WTC11 (cell line): ENCODE results near the gene ALS2.

ENCODE experiments used
- ARID4B ChIP-seq: sonication (generic); formaldehyde crosslinking; IDR thresholded peaks from 2 replicates; pipeline ENCODE4 v1.8.0; 2023; ENCODE audit warnings: missing genetic modification reagents, mild to moderate bottlenecking, borderline replicate concordance
- ATF3 ChIP-seq: sonication (generic); formaldehyde crosslinking; conservative IDR thresholded peaks from 2 replicates; pipeline ENCODE4 v1.8.1; 2022; ENCODE audit warnings: mild to moderate bottlenecking, missing genetic modification reagents
- CDX4 ChIP-seq: fragments of 250-450 bp; sonication (Bioruptor Pico); IDR thresholded peaks from 2 replicates; pipeline ENCODE4 v1.9.0; 2021; ENCODE audit warnings: moderate library complexity, mild to moderate bottlenecking, inconsistent platforms, borderline replicate concordance
- CREM ChIP-seq: sonication (generic); formaldehyde crosslinking; IDR thresholded peaks from 2 replicates; pipeline ENCODE4 v1.8.1; 2022; ENCODE audit warnings: mild to moderate bottlenecking, missing genetic modification reagents, moderate library complexity
- CTCF ChIP-seq: fragments of 200-600 bp; IDR thresholded peaks from 2 replicates; pipeline ENCODE4 v1.8.0; 2022; ENCODE audit warnings: antibody characterized with exemption
- GRHL2 ChIP-seq: fragments of 250-450 bp; sonication (Bioruptor Pico); IDR thresholded peaks from 2 replicates; pipeline ENCODE4 v1.8.0; 2022; ENCODE audit warnings: mild to moderate bottlenecking, moderate library complexity; ENCODE audit not compliant: insufficient replicate concordance, severe bottlenecking
- PRDM15 ChIP-seq: sonication (generic); formaldehyde crosslinking; IDR thresholded peaks from 2 replicates; pipeline ENCODE4 v1.8.0; 2022; ENCODE audit warnings: missing genetic modification reagents
- PREB ChIP-seq: sonication (generic); formaldehyde crosslinking; IDR thresholded peaks from 2 replicates; pipeline ENCODE4 v1.8.1; 2022; ENCODE audit warnings: mild to moderate bottlenecking, missing genetic modification reagents, moderate library complexity, borderline replicate concordance
- PRRX2 ChIP-seq: fragments of 250-450 bp; sonication (Bioruptor Pico); IDR thresholded peaks from 2 replicates; pipeline ENCODE4 v1.8.0; 2021; ENCODE audit warnings: mild to moderate bottlenecking
- ZBTB21 ChIP-seq: sonication (generic); formaldehyde crosslinking; IDR thresholded peaks from 2 replicates; pipeline ENCODE4 v1.8.1; 2023; ENCODE audit warnings: mild to moderate bottlenecking, missing genetic modification reagents, borderline replicate concordance
- ZNF138 ChIP-seq: sonication (generic); formaldehyde crosslinking; conservative IDR thresholded peaks from 2 replicates; pipeline ENCODE4 v1.8.1; 2022; ENCODE audit warnings: mild to moderate bottlenecking, moderate library complexity, missing genetic modification reagents
- ZNF425 ChIP-seq: fragments of 250-450 bp; sonication (Bioruptor Pico); conservative IDR thresholded peaks from 2 replicates; pipeline ENCODE4 v1.9.0; 2021; ENCODE audit warnings: mild to moderate bottlenecking
- ZNF532 ChIP-seq: fragments of 250-450 bp; sonication (Bioruptor Pico); IDR thresholded peaks from 2 replicates; pipeline ENCODE4 v1.9.0; 2021; ENCODE audit warnings: mild to moderate bottlenecking, borderline replicate concordance

- TF ChIP-seq CTCF (no peak), CREM (CRISPR knock-in tag) (no peak), ZNF532 (CRISPR knock-in tag) (no peak), ARID4B (no peak), ZNF138 (CRISPR knock-in tag) (no peak), ATF3 (no peak), ZBTB21 (CRISPR knock-in tag) (no peak), PRDM15 (CRISPR knock-in tag) (no peak), CDX4 (CRISPR knock-in tag) (no peak), PRRX2 (CRISPR knock-in tag) (no peak), PREB (CRISPR knock-in tag) (no peak), ZNF425 (CRISPR knock-in tag) (no peak), GRHL2 (no peak)
Measured at GRCh38 chr2:201797175-201797840, 16.6 kb upstream of the ALS2 start.
